Astrocyte (in vitro differentiated cells and primary cell): Measurements from ENCODE around the gene UGT1A8.

Source experiments
- EZH2 ChIP-seq: IDR thresholded peaks from 2 replicates; pipeline ENCODE4 v1.6.1; 2012; ENCODE audit warnings: mild to moderate bottlenecking, low read length, inconsistent platforms; ENCODE audit not compliant: insufficient read depth
- TF ChIP-seq, protein P1 (sequence below): IDR thresholded peaks from 2 replicates; pipeline ENCODE4 v1.5.1; 2011; ENCODE audit warnings: low read depth, mild to moderate bottlenecking, inconsistent platforms, low read length, moderate library complexity; ENCODE audit not compliant: insufficient read depth

DNA sequence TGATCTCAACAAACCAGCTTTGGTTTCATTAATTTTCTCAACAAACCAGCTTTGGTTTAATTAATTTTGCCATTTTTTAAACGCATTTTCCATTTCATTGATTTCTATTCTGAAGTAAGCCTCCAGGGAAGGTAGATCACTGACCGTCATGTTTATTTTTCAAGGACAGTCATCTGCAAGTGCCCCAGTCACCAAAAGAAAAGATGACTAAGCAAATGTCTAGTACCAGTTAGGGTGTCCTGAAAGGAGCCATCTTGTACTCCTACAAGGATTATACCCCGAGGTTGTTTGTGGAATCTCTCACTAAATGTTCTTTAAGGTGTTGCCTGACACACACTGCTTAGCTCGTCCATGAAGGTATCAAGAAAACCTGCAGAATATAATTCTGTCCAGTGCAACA lies 6.1 kb upstream of the UGT1A8 start:
- TF ChIP-seq, protein P1, sequence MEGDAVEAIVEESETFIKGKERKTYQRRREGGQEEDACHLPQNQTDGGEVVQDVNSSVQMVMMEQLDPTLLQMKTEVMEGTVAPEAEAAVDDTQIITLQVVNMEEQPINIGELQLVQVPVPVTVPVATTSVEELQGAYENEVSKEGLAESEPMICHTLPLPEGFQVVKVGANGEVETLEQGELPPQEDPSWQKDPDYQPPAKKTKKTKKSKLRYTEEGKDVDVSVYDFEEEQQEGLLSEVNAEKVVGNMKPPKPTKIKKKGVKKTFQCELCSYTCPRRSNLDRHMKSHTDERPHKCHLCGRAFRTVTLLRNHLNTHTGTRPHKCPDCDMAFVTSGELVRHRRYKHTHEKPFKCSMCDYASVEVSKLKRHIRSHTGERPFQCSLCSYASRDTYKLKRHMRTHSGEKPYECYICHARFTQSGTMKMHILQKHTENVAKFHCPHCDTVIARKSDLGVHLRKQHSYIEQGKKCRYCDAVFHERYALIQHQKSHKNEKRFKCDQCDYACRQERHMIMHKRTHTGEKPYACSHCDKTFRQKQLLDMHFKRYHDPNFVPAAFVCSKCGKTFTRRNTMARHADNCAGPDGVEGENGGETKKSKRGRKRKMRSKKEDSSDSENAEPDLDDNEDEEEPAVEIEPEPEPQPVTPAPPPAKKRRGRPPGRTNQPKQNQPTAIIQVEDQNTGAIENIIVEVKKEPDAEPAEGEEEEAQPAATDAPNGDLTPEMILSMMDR: no peak
- no peak for TF ChIP-seq EZH2
